Bronchial epithelial cell (primary cell): ENCODE measurements around the gene TNFRSF1A. TPM values are rescaled to one million over a fixed set of nuclear protein-coding genes. Genes with fewer than 3 reads are reported as not detected.

Experiments
- DNase-seq: peaks from one replicate; pipeline ENCODE4 v3.0.0-alpha.2; 2010; ENCODE audit warnings: low read depth
- FAIRE-seq: peaks from 2 replicates; lab custom pipeline; 2011; peaks lifted over from hg19 to GRCh38; lab: Jason Lieb, UNC
- H3K27me3 ChIP-seq: 2 replicates; pipeline ENCODE4 v1.5.1; 2011; ENCODE audit warnings: low read length; ENCODE audit not compliant: control insufficient read depth, insufficient read depth
- H3K36me3 ChIP-seq: 2 replicates; pipeline ENCODE4 v1.5.1; 2011; ENCODE audit warnings: low read length; ENCODE audit not compliant: control insufficient read depth, insufficient read depth
- H3K4me3 ChIP-seq: 2 replicates; pipeline ENCODE4 v1.5.1; 2011; ENCODE audit warnings: mild to moderate bottlenecking, low read depth, low read length, control low read depth
- CTCF ChIP-seq: IDR thresholded peaks from 2 replicates; pipeline ENCODE4 v1.5.1; 2011; ENCODE audit warnings: mild to moderate bottlenecking, moderate library complexity, low read length, control low read depth, inconsistent platforms; ENCODE audit not compliant: insufficient read depth, severe bottlenecking
- total RNA-seq: library from RNA; depleted of rRNA; stranded (reverse); fragments of >200 nt; gene quantifications from 2 replicates; pipeline ENCODE4 v1.2.1, GENCODE V29; 2014

Gene TNFRSF1A
- total RNA-seq, 1 donor from 2014 or later, result 26.9 TPM

GRCh38 chr12:6311822-6312528 is 29.9 kb downstream of the TNFRSF1A start:
- FAIRE-seq, result no peak
- Histone ChIP-seq H3K27me3 (peaks cover 1% of the 10 kb centered on the region), H3K36me3 (peaks cover 3% of the 10 kb centered on the region), H3K4me3 (no peak overlapping the region)
- DNase-seq, result no peak
- no peak for TF ChIP-seq CTCF

GRCh38 chr12:6310771-6311610 is 30.9 kb downstream of the TNFRSF1A start:
- FAIRE-seq, result no peak
- Histone ChIP-seq H3K27me3 (peaks cover 1% of the 10 kb centered on the region), H3K36me3 (peaks cover 3% of the 10 kb centered on the region), H3K4me3 (peak overlapping the region; percentile 50)
- DNase-seq, result no peak
- TF ChIP-seq CTCF, result peak; percentile 27

- peak; percentile 76 for FAIRE-seq
- DNase-seq, result no peak
- peaks cover 3% of the 10 kb centered on the region for H3K27me3 ChIP-seq
- no peak overlapping the region for H3K4me3 ChIP-seq
- no peaks in the 10 kb centered on the region for H3K36me3 ChIP-seq
- TF ChIP-seq CTCF, result no peak
Observed at GRCh38 chr12:6307529-6307928, 34.3 kb downstream of the TNFRSF1A start.

- peak; percentile 68 for FAIRE-seq
- Histone ChIP-seq H3K36me3 (no peaks in the 10 kb centered on the region), H3K4me3 (no peak overlapping the region), H3K27me3 (peaks cover 3% of the 10 kb centered on the region)
- TF ChIP-seq CTCF, result no peak
- no peak for DNase-seq
Observed at GRCh38 chr12:6306599-6307220, 35.2 kb downstream of the TNFRSF1A start.

GRCh38 chr12:6306151-6306550 is 35.7 kb downstream of the TNFRSF1A start:
- no peak for DNase-seq
- peak; percentile 36 for FAIRE-seq
- Histone ChIP-seq H3K4me3 (no peak overlapping the region), H3K36me3 (no peaks in the 10 kb centered on the region), H3K27me3 (peaks cover 3% of the 10 kb centered on the region)
- no peak for TF ChIP-seq CTCF
